ENCODE results near the gene STK31. TPM values are rescaled to one million over a fixed set of nuclear protein-coding genes. Genes with fewer than 3 reads are reported as not detected.

The STK31 gene
- total RNA-seq: 0.42 TPM
- polyA plus RNA-seq: 0.75 TPM
- long read RNA-seq, donor 1: 0 reads
- long read RNA-seq, donor 2: 0 reads
- long read RNA-seq, donor 3: 0 reads
- long read RNA-seq, donor 4: 0 reads
- long read RNA-seq, donor 5: 0 reads
- long read RNA-seq, donor 6: 0 reads
- long read RNA-seq, donor 7: 0 reads
- long read RNA-seq, donor 8: 0 reads
- long read RNA-seq, donor 9: 0 reads
- long read RNA-seq, donor 10: 0 reads

- Histone ChIP-seq H3K27me3 (ENCODE audit: control insufficient read depth in 2 of 2, insufficient read depth in 1 of 2, low read length in 1 of 2) (no peaks in the 10 kb centered on the region), H3K4me3 (ENCODE audit: low read length in 2 of 2) (no peak within 1 kb of the TSS), H3K4me1 (ENCODE audit: control insufficient read depth in 2 of 2, insufficient read depth in 2 of 2, low read length in 2 of 2) (no peaks in the 10 kb centered on the region), H3K36me3 (ENCODE audit: control insufficient read depth in 2 of 2, insufficient read depth in 2 of 2, low read length in 1 of 2) (peaks cover 5 to 6% of the 10 kb centered on the region in 2 donors), H3K9me3 (ENCODE audit: control insufficient read depth in 2 of 2, insufficient read depth in 1 of 2, low read length in 1 of 2) (no peaks in the 10 kb centered on the region), H3K27ac (ENCODE audit: low read depth in 1 of 2, low read length in 1 of 2) (no peak within 1 kb of the TSS)
- DNase-seq (ENCODE audit: low read depth in 6 of 9, low spot score in 9 of 9): no peak
- 97% methylated on average over 33 of the region's 33 CpGs for WGBS
Measured at GRCh38 chr7:23710000-23710399, at the start of gene STK31. Gene STK31 (plus strand): TSS chr7:23710219. CDS start chr7:23710286, 67 bp downstream.

GRCh38 chr7:23661385-23661784, 48.6 kb upstream of the STK31 start:
- H3K36me3 ChIP-seq (ENCODE audit: control insufficient read depth in 2 of 2, insufficient read depth in 2 of 2, low read length in 1 of 2): no peaks in the 10 kb centered on the region
- no peak for DNase-seq (ENCODE audit: low read depth in 6 of 9, low spot score in 9 of 9)
- 95% methylated on average over 3 of the region's 3 CpGs for WGBS
- H3K27ac ChIP-seq (ENCODE audit: low read depth in 1 of 2, low read length in 1 of 2): no peak overlapping the region
- peaks cover 0 to 4% of the 10 kb centered on the region in 2 donors for H3K9me3 ChIP-seq (ENCODE audit: control insufficient read depth in 2 of 2, insufficient read depth in 1 of 2, low read length in 1 of 2)
- H3K4me3 ChIP-seq (ENCODE audit: low read length in 2 of 2): no peak overlapping the region
- no peaks in the 10 kb centered on the region for H3K27me3 ChIP-seq (ENCODE audit: control insufficient read depth in 2 of 2, insufficient read depth in 1 of 2, low read length in 1 of 2)
- no peaks in the 10 kb centered on the region for H3K4me1 ChIP-seq (ENCODE audit: control insufficient read depth in 2 of 2, insufficient read depth in 2 of 2, low read length in 2 of 2)

- Histone ChIP-seq H3K4me1 (ENCODE audit: control insufficient read depth in 2 of 2, insufficient read depth in 2 of 2, low read length in 2 of 2) (no peaks in the 10 kb centered on the region), H3K9me3 (ENCODE audit: control insufficient read depth in 2 of 2, insufficient read depth in 1 of 2, low read length in 1 of 2) (peaks cover 0 to 4% of the 10 kb centered on the region in 2 donors), H3K27ac (ENCODE audit: low read depth in 1 of 2, low read length in 1 of 2) (no peak overlapping the region), H3K36me3 (ENCODE audit: control insufficient read depth in 2 of 2, insufficient read depth in 2 of 2, low read length in 1 of 2) (no peaks in the 10 kb centered on the region), H3K27me3 (ENCODE audit: control insufficient read depth in 2 of 2, insufficient read depth in 1 of 2, low read length in 1 of 2) (no peaks in the 10 kb centered on the region), H3K4me3 (ENCODE audit: low read length in 2 of 2) (no peak overlapping the region)
- 93% methylated on average over 8 of the region's 8 CpGs for WGBS
- DNase-seq (ENCODE audit: low read depth in 6 of 9, low spot score in 9 of 9): no peak
Measured at GRCh38 chr7:23662124-23662983, 47.7 kb upstream of the STK31 start.

GRCh38 chr7:23662984-23663313, 47.1 kb upstream of the STK31 start:
- H3K27me3 ChIP-seq (ENCODE audit: control insufficient read depth in 2 of 2, insufficient read depth in 1 of 2, low read length in 1 of 2): no peaks in the 10 kb centered on the region
- no peak overlapping the region for H3K27ac ChIP-seq (ENCODE audit: low read depth in 1 of 2, low read length in 1 of 2)
- no peak for DNase-seq (ENCODE audit: low read depth in 6 of 9, low spot score in 9 of 9)
- H3K4me1 ChIP-seq (ENCODE audit: control insufficient read depth in 2 of 2, insufficient read depth in 2 of 2, low read length in 2 of 2): no peaks in the 10 kb centered on the region
- H3K9me3 ChIP-seq (ENCODE audit: control insufficient read depth in 2 of 2, insufficient read depth in 1 of 2, low read length in 1 of 2): peaks cover 0 to 4% of the 10 kb centered on the region in 2 donors
- WGBS: 97% methylated on average over 2 of the region's 2 CpGs
- no peak overlapping the region for H3K4me3 ChIP-seq (ENCODE audit: low read length in 2 of 2)
- H3K36me3 ChIP-seq (ENCODE audit: control insufficient read depth in 2 of 2, insufficient read depth in 2 of 2, low read length in 1 of 2): no peaks in the 10 kb centered on the region

GRCh38 chr7:23664122-23664521, 45.9 kb upstream of the STK31 start:
- H3K36me3 ChIP-seq (ENCODE audit: control insufficient read depth in 2 of 2, insufficient read depth in 2 of 2, low read length in 1 of 2): no peaks in the 10 kb centered on the region
- H3K9me3 ChIP-seq (ENCODE audit: control insufficient read depth in 2 of 2, insufficient read depth in 1 of 2, low read length in 1 of 2): peaks cover 0 to under 1% of the 10 kb centered on the region in 2 donors
- no peak overlapping the region for H3K4me3 ChIP-seq (ENCODE audit: low read length in 2 of 2)
- DNase-seq (ENCODE audit: low read depth in 6 of 9, low spot score in 9 of 9): no peak
- H3K27me3 ChIP-seq (ENCODE audit: control insufficient read depth in 2 of 2, insufficient read depth in 1 of 2, low read length in 1 of 2): no peaks in the 10 kb centered on the region
- no peak overlapping the region for H3K27ac ChIP-seq (ENCODE audit: low read depth in 1 of 2, low read length in 1 of 2)
- no peaks in the 10 kb centered on the region for H3K4me1 ChIP-seq (ENCODE audit: control insufficient read depth in 2 of 2, insufficient read depth in 2 of 2, low read length in 2 of 2)

- no peak overlapping the region for H3K27ac ChIP-seq (ENCODE audit: low read depth in 1 of 2, low read length in 1 of 2)
- no peaks in the 10 kb centered on the region for H3K36me3 ChIP-seq (ENCODE audit: control insufficient read depth in 2 of 2, insufficient read depth in 2 of 2, low read length in 1 of 2)
- no peaks in the 10 kb centered on the region for H3K9me3 ChIP-seq (ENCODE audit: control insufficient read depth in 2 of 2, insufficient read depth in 1 of 2, low read length in 1 of 2)
- no peaks in the 10 kb centered on the region for H3K27me3 ChIP-seq (ENCODE audit: control insufficient read depth in 2 of 2, insufficient read depth in 1 of 2, low read length in 1 of 2)
- no peak for DNase-seq (ENCODE audit: low read depth in 6 of 9, low spot score in 9 of 9)
- WGBS: 96% methylated on average over 3 of the region's 3 CpGs
- H3K4me3 ChIP-seq (ENCODE audit: low read length in 2 of 2): no peak overlapping the region
- no peaks in the 10 kb centered on the region for H3K4me1 ChIP-seq (ENCODE audit: control insufficient read depth in 2 of 2, insufficient read depth in 2 of 2, low read length in 2 of 2)
Measured at GRCh38 chr7:23672033-23672432, 38.0 kb upstream of the STK31 start.

- WGBS: under 1% methylated on average over 53 of the region's 53 CpGs
- Histone ChIP-seq H3K27me3 (ENCODE audit: control insufficient read depth in 2 of 2, insufficient read depth in 1 of 2, low read length in 1 of 2) (no peaks in the 10 kb centered on the region), H3K4me3 (ENCODE audit: low read length in 2 of 2) (peak within 1 kb of the TSS; percentile 66 to 73), H3K4me1 (ENCODE audit: control insufficient read depth in 2 of 2, insufficient read depth in 2 of 2, low read length in 2 of 2) (peaks cover 2 to 7% of the 10 kb centered on the region in 2 donors), H3K36me3 (ENCODE audit: control insufficient read depth in 2 of 2, insufficient read depth in 2 of 2, low read length in 1 of 2) (no peaks in the 10 kb centered on the region), H3K27ac (ENCODE audit: low read depth in 1 of 2, low read length in 1 of 2) (peak within 1 kb of the TSS in 1 of 2 donors; percentile 56), H3K9me3 (ENCODE audit: control insufficient read depth in 2 of 2, insufficient read depth in 1 of 2, low read length in 1 of 2) (no peaks in the 10 kb centered on the region)
- peak; percentile 49 to 86 (median 68) for DNase-seq (ENCODE audit: low read depth in 6 of 9, low spot score in 9 of 9)
Measured at GRCh38 chr7:23679898-23680413, 30.1 kb upstream of the STK31 start, which contains the start of gene FAM221A. Gene FAM221A (plus strand): TSS chr7:23680199. CDS start chr7:23680219, 20 bp downstream.

GRCh38 chr7:23680414-23681405, 29.3 kb upstream of the STK31 start:
- peak overlapping the region; percentile 66 to 73 for H3K4me3 ChIP-seq (ENCODE audit: low read length in 2 of 2)
- no peaks in the 10 kb centered on the region for H3K36me3 ChIP-seq (ENCODE audit: control insufficient read depth in 2 of 2, insufficient read depth in 2 of 2, low read length in 1 of 2)
- no peaks in the 10 kb centered on the region for H3K27me3 ChIP-seq (ENCODE audit: control insufficient read depth in 2 of 2, insufficient read depth in 1 of 2, low read length in 1 of 2)
- H3K9me3 ChIP-seq (ENCODE audit: control insufficient read depth in 2 of 2, insufficient read depth in 1 of 2, low read length in 1 of 2): no peaks in the 10 kb centered on the region
- 12% methylated on average over 42 of the region's 42 CpGs for WGBS
- H3K4me1 ChIP-seq (ENCODE audit: control insufficient read depth in 2 of 2, insufficient read depth in 2 of 2, low read length in 2 of 2): peaks cover 2 to 7% of the 10 kb centered on the region in 2 donors
- peak; percentile 49 to 87 (median 73) for DNase-seq (ENCODE audit: low read depth in 6 of 9, low spot score in 9 of 9)
- peak overlapping the region in 1 of 2 donors; percentile 56 for H3K27ac ChIP-seq (ENCODE audit: low read depth in 1 of 2, low read length in 1 of 2)

Data from thymus (tissue), 14 donors.